GM19452 (cell line): Measurements from ENCODE around the gene ATP5PF.
A peak's percentile ranks its signal among the peaks of the same experiment; 100 is the strongest.
"Not testable (repeated sequence)": the region's sequence is repeated elsewhere in the genome, so short reads cannot be mapped to it uniquely, and the experiment has no call there.

Experiments used
- ATAC-seq: cut with Tn5 transposase; IDR thresholded peaks from one replicate; pipeline ENCODE4 v1.9.1; 2021; ENCODE audit not compliant: unreplicated experiment

Gene ATP5PF, protein sequence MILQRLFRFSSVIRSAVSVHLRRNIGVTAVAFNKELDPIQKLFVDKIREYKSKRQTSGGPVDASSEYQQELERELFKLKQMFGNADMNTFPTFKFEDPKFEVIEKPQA

DNA sequence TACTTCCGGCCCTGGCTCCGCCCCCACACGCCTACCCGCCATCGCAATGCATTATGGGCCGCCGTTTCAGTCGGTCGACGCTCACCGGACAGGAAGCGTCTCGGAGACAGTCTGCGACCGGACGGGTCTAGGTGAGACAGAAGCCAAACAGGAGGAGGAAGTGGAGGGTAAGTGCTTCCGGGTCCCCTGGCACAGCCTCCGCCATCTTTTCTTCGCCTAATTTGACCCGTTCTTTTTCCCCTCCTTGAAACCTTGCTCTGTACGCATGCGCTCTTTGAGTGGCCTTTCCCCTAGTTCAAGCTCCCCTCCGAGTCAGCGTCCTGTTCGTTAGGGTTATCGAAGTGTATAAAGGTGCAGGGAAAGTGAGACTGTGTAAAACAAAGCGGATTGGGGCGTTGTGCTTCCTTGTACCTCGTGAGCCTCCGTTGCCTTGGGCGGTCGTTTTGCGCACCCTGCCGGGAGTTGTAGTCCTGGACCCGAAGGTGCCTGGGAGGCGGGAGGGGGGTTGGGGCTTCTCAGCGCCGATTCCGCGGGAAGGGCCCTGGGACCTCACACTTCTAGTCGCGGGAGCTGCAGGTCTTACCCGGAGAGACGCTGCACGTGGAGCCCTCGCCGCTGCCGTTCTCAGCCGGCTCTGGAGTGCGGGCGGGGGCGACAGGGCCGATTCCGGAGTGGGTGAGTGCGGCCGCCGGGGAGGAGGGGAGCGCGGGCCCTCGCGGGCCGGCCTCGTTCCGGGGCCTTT, at the start of gene ATP5PF, which contains the start of gene GABPA:
ATP5PF (minus strand) TSS at position 1 of the 742 bp plus-strand sequence. CDS start 5,110 bp downstream, outside the sequence.
GABPA (plus strand) TSS at position 69 of the 742 bp plus-strand sequence. CDS start 6,627 bp downstream, outside the sequence.
- ATAC-seq: peak; percentile 90

DNA sequence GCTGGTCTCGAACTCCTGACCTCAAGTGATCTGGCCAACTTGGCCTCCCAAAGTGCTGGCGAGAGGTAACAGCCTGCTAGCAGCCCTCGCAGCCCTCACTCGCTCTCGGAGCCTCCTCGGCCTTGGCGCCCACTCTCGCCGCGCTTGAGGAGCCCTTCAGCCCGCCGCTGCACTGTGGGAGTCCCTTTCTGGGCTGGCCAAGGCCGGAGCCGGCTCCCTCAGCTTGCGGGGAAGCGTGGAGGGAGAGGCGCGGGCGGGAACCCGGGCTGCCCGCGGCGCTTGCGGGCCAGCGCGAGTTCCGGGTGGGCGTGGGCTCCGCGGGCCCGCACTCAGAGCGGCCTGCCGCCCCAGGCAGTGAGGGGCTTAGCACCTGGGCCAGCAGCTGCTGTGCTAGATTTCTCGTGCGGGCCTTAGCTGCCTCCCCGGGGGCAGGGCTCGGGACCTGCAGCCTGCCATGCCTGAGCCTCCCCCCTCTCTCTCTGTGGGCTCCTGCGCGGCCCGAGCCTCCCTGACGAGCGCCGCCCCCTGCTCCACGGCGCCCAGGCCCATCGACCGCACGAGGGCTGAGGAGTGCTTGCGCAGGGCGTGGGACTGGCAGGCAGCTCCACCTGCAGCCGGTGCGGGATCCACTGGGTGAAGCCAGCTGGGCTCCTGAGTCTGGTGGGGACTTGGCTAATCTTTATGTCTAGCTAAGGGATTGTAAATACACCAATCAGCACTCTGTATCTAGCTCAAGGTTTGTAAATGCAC, 43.6 kb upstream of the ATP5PF start:
- not testable (repeated sequence) for ATAC-seq

DNA sequence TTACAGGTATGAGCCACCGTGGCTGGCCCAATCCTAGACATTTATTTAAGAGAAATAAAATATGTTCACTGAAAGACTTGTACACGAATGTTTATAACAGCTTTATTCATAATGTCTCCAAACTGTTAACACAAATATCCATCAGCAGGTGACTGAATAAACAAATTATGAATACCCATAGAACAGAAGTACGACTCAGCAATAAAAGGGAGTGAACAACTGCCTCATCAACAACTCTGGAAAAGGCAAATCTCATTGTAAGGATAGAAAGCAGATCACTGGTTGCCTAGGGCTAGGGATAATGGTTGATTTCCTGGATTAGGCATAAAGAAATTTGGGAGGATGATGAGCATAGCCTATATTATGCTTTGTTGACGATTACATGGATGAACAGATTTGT, 41.7 kb upstream of the ATP5PF start:
- ATAC-seq: no peak

DNA sequence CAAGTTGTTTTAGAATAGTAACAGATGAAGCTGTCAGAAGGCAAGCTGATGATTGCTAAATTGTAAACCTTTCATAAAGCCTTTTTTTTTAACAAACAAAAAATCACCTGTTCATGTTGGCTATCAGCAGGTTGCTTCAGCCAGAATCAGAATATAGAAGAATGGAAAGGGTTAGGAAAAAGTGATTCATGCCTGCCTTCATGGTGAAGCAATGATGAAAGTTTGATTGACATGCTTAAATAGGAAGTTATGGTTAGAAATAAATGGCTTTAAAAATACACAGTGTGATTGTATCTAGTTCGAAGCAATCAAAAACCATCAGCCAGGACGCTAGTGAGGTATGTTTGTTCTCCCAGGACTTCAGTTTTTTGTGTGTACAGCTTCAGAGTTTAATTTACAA, 38.0 kb upstream of the ATP5PF start:
- no peak for ATAC-seq

DNA sequence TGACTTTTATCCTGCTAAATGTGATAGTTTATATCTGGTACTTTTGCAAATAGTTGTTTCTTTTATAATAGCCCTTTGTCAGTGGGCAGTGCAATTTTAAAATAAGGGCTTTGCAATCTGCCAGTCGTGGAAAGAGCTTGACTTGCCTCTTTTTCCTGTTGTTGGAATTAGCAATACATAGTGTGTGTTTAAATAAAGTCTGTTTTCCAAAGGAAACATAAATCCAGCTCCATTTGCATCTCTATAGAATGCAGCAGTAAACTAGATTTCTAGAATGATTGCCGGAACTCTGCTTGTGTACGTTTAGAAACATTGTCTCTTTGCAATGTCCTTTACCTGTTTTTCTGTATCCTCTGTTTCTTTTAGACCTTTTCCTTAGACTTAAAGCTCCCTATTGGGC, 33.2 kb upstream of the ATP5PF start:
- ATAC-seq: no peak

DNA sequence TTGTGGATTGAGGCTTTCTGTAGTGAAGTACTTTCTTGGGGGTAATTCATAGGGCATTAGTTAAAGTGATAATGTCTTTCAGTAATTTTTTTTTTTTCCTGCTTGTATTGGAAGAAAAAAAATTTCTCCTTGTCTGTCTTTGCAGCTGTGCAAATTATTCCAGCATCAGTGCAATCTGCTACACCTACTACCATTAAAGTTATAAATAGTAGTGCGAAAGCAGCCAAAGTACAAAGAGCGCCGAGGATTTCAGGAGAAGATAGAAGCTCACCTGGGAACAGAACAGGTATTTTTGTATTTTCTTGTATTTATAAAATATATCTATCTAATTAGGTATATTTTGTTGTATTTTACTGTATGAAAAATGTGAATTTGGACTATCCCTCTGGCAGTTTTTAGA, 29.4 kb upstream of the ATP5PF start:
- no peak for ATAC-seq

DNA sequence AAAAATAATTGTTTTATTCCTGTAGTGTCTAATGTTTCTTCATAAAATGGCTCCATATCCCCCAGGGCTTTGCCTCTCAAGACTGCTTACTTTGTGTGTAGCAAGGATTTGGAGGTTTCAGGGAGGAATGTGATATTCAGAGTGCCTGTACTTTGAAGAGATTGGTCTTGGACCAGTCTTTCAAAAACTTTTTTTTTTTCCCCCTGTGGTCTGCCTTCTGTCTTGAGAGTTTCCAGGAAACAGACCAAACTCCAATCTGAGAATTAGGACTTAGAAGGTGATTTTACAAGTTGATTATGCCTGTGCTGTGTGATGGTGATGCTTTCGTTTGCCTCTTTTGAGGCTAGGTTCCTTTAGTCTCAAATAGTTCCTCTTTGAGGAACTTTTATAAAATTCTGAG, 26.0 kb upstream of the ATP5PF start:
- ATAC-seq: no peak

DNA sequence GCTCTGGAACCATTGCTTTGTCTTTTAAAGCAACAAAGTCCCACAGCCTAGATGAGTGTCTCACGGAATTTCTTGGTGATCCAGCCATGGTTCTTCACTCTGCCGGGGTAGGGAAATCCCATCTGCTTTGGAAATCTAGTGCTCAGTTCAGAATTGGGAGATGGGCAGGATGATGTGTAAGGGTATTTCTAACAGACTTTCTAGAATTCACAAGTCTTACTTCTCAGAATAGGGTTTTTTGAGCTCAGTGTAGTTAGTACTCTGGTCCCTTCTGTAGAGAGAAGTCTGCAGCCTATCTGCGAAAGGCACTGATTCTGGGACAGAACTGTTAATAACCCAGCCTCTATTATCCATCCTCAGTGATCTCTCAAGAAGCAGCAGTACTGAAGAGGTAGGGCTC, 25.4 kb upstream of the ATP5PF start:
- no peak for ATAC-seq

DNA sequence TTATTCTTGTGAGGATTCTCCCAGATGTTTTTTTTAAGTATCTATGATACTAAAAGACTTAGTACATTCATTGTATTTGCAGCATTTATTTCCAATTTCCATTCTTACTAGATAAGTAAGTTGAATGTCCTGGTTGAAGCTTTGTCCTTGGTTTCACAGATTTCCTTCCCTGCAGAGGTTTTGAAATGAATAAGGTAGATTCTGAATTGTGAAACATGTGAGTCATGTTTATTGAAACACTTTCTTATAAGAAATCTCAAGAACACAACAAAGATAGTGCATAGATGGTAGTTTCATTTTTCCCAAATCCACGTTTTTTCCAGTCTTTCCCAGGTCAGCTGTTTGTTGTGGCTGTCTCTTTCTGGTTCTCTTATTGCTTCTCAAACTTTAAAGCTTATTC, 24.9 kb upstream of the ATP5PF start:
- no peak for ATAC-seq

DNA sequence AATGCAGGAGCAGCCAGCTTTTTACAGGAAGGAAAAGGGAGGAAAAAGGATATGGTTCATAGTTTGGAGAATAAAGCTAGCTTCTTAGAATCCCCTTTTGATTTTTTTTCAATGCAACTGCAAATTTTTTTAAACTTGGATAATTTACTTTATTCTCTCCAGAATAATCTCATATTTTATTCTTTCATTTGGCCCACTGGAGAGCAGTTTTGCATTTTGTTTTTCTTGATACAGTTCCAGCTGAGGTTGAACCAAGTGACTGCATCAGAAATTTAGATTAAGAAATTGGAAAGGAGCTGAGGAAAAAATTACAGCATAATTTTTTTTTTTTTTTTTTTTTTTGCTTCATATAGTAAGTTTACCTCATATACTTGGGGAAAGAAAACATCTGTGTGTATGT, 22.8 kb upstream of the ATP5PF start:
- no peak for ATAC-seq

DNA sequence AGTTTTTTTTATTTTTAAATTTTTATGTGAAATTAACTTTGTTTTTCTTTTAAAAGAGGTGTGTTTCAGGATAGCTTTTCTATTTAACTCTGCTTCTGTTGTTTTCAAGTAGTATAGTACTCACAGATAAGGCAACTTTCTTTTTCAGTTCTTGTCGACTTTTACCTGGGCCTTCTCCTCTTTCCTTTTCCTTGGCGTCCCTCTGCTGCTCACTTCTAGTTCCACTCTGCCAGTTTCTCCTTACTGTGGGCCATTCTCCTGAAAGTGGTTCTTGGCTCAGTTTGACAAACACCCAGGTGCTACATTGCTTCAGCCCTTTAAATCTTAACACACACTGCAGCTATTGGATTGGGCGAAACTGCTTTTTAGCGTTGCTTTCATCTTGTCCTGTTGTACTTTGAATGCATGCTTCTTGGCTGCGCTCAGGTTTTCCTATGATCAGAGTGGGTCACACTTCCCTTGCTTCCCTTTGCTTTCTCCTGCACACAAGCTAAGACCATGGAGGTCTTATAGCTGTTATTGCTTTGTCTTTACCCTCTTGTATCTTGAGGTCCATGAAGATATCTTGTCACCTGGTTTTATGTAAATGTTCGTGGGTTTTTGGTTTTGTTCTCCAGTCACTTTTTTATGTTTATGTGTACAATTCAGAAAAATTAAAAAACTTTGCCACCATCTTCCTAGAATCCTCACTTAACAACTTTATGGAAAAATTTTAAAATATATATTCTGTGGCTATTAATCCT, 21.7 kb upstream of the ATP5PF start:
- peak; percentile 59 for ATAC-seq

DNA sequence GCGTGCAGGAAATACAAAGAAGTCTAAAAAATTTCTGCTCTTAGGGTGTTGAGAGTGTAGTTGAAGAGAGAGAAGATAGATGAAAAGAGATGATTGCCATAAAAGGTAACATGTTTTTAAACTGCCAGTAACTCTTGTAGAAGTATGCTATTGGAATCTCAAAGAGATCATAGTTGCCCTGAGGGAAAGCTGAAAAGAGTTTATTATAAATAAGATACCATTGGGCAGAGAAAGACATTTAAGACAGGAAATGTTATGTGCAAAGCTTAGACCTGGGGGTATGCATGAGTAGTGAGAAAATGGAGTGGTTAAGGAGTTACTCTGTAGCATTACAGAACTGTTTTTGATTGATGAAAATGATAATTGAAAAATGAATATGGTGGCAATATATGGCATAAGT, 17.7 kb upstream of the ATP5PF start:
- ATAC-seq: no peak

DNA sequence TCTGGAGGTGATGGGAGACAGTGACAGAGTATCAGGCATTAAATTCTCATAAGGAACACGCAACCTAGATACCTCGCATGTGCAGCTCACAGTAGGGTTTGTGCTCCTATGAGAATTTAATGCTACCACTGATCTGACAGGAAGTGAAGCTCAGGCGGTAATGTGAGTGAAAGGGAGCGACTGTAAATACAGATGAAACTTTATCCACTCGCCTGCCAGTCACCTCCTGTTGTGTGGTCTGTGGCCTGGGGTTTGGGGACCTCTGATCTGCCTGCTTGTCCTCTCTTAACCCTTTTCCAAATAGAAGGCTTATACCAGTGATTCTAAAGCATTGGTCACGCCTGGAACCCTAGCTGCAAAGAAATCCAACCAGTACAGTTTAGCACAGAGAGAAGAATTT, 15.4 kb upstream of the ATP5PF start:
- ATAC-seq: no peak

DNA sequence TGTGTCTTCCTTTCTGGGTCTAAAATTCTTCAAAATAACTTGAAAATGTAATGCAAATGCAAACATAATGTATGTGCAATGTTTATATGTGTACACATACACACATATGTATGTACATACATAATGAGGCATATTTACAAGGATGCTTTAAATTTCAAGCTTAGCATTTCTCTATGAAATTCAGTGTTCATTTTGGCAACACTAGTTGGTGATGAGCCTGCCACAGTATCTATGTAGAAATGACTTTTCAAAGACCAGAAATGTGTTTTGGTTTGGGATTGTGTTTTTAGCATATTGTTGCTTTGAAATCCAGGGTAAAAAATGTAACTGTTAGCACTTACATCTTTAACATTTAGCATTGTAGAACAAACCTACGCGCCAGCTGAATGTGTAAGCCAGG, 10.2 kb upstream of the ATP5PF start:
- ATAC-seq: no peak

DNA sequence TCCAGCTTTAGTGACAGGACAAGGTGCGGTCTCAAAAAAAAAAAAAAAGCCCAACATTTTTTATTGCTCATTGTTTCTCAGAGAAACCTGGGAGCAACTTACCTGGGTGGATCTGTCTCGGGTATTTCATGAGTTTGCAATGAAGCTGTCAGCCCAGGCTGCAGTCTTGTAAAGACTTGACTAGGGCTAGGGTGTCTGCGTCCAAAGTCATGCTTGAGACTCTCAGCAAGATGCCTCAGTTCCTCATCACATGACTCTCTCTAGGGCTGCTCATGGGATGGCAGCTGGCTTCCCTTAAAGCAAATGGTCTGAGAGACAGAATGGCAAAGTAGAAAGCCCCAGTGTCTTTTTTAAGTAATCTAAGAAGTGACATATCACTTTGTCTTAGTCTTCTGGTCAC, 8.2 kb upstream of the ATP5PF start:
- ATAC-seq: no peak

DNA sequence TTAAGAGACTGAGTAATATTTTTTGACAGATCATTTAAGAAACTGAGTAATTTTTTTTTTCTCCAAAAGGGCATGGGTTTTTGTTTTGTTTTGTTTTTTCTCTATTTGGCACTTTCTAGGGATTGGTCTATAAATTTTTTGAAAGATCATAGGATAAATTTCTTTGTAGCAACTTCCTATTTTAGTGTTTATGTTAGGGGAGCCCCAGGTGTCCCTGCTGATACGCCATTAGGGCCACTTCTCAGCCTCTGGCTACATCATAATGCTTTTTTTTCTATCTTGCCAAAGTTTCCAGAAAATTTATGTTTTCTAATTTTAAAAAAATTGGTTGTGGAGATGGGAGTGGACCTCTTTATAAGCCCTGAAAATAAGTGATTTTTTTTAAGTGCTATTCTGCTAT, 2.7 kb upstream of the ATP5PF start:
- ATAC-seq: no peak

DNA sequence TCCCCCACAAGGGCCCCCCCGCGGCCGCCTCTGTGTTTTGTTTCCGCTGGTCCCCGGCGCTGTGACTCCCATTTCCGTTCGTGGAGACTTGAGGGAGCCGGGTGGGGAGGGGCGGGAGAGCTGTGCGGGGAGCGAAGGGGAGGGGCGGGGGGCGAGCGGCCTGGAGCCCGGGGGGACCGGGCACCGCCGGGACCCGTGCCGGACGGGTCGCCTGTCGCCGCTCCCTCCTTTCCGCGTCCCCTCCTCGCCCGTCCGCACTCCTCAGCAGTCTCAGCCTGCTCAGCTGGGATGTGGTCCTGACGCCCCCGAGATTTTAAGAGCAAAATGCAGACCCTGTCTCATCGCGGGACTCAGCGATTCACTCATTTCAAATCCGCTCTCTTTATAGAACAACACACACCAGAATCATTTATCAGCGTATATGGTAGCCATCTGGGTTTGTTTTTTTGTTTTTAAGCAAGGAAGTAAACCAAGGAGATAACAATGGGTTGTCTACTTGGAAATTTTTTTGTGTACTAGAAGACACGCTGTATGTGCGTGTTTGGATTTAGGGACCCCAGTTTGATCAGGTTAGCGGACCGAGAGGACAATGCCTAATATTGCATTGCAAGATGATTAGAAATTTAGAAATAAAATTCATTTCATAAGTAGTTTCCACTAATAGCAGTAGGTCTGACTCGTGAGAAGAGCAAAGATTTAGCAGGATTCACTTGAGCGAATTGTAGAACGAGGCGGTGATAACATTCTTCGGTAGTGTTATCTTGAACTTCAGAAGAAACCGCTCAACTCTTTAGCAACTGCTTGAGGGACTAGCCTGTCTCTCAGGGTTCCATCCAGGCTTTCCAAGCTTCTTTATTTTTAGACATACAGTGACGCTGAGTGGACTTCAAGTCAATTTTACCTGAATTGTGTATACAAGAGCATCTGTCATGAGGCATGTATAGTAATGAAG, 1.2 kb upstream of the ATP5PF start:
- ATAC-seq: peak; percentile 15

DNA sequence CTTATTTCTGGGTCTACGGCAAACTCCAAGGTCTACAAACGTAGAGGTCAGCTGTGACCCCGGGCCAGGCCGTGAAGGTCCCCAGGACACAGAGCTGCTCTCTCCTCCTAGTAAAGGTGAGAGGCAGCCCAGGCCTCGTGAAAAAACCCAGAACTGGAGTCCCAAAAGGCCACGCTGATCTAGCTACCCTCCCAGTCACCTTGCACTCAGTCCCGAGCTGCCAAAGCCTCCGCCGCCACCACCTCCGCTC, 125 bp downstream of the ATP5PF start:
- ATAC-seq: peak; percentile 1

DNA sequence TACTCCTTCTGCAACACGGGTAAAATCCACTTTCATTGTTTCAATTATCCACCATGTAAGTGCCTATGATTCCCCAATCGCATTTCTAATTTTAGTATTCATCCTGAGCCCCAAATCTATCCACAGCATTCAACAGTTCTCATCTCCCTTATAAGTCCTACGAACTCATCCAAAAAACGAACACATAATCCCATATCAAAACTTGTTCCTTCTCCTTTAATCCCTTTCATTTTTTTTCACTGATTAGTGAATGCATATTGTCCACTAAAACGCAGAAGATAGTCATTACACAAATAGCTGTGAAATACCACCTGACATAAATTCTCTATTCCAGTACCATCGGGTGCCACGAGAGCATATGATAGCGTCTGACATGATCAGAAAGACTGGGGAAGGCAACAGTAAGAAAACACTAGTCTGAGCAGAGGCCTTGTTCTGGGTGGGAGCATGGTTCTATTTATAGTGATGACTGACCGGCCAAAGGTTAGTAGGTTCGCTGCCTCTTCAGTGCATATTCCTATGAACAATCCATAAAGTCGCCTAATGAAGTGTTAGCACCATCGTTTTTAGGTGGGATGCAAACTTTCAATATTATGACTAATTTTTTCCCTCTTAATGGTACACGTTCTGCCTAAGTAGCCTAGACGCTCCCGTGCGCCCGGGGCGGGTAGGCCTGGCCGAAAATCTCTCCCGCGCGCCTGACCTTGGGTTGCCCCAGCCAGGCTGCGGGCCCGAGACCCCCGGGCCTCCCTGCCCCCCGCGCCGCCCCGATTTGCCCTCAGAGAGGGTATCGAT, 648 bp downstream of the ATP5PF start:
- peak; percentile 2 for ATAC-seq
